Measurements from ENCODE around the gene SLC25A45. TPM values are rescaled to one million over a fixed set of nuclear protein-coding genes. Genes with fewer than 3 reads are reported as not detected.

SLC25A45 gene
- total and polyA plus RNA-seq, 2 donors (not counting 1 experiment from before 2014, with no cell fraction given), result 0.52 to 1.5 TPM

GRCh38 chr11:65325435-65325834, 57.0 kb downstream of the SLC25A45 start:
- Histone ChIP-seq H3K36me3 (ENCODE audit: control insufficient read depth, insufficient read depth, low read length) (peaks cover 21% of the 10 kb centered on the region), H3K4me3 (replicated peaks in 1 of 4; ENCODE audit: control extremely low read depth in 1 of 4, insufficient read depth in 1 of 4, low read depth in 3 of 4, low read length in 4 of 4) (no peak overlapping the region), H3K4me1 (ENCODE audit: control insufficient read depth, extremely low read depth, insufficient read depth, low read length) (peaks cover 12% of the 10 kb centered on the region), H2AFZ (ENCODE audit: low read length) (no peak overlapping the region), H3K9me3 (ENCODE audit: control insufficient read depth, insufficient read depth, low read depth, low read length) (no peaks in the 10 kb centered on the region), H3K79me2 (ENCODE audit: control insufficient read depth, insufficient read depth, low read length) (peaks cover 23% of the 10 kb centered on the region), H3K27ac (ENCODE audit: insufficient read depth, low read length) (no peak overlapping the region), H3K9ac (ENCODE audit: insufficient read depth, low read length) (no peak overlapping the region), H3K4me2 (ENCODE audit: extremely low read depth, insufficient read depth, low read length) (no peak overlapping the region), H4K20me1 (ENCODE audit: control insufficient read depth, extremely low read depth, insufficient read depth, low read length) (no peaks in the 10 kb centered on the region), H3K27me3 (ENCODE audit: control insufficient read depth, insufficient read depth, low read length) (no peaks in the 10 kb centered on the region)
- DNase-seq (ENCODE audit: low read depth in 2 of 2), result peak in 1 of 2 donors; percentile 43
- no peak for TF ChIP-seq CTCF (conservative IDR thresholded peaks at IDR 0.05 in 1 of 2, IDR thresholded peaks at IDR 0.05 in 1 of 2; ENCODE audit: low read depth in 1 of 2, low read length in 2 of 2)
- TF ChIP-seq EZH2 (IDR thresholded peaks at IDR 0.05; ENCODE audit: low read length, missing control alignments), result no peak

Other genes with a start within 250 kb of the SLC25A45 start
- gene SYVN1, start 248.1 kb downstream of the SLC25A45 start, total RNA-seq, result 13.6 and 15.5 TPM in 2 replicates
- gene SYVN1, start 248.1 kb downstream of the SLC25A45 start, polyA plus RNA-seq, result 25.2 and 30.4 TPM in 2 replicates
- gene SPDYC, start 212.4 kb downstream of the SLC25A45 start, total RNA-seq, result not detected in 2 replicates
- not detected in 2 replicates for gene SPDYC, start 212.4 kb downstream of the SLC25A45 start, polyA plus RNA-seq
- 58.0 and 94.5 TPM in 2 replicates for gene CAPN1, start 200.7 kb downstream of the SLC25A45 start, total RNA-seq
- 70.3 and 111 TPM in 2 replicates for gene CAPN1, start 200.7 kb downstream of the SLC25A45 start, polyA plus RNA-seq
- 1.0 and 2.8 TPM in 2 replicates for gene POLA2, start 120.7 kb downstream of the SLC25A45 start, total RNA-seq
- 9.8 and 33.6 TPM in 2 replicates for gene POLA2, start 120.7 kb downstream of the SLC25A45 start, polyA plus RNA-seq
- gene CDC42EP2, start 67.8 kb downstream of the SLC25A45 start, total RNA-seq, result 12.3 and 25.6 TPM in 2 replicates
- 31.7 and 48.4 TPM in 2 replicates for gene CDC42EP2, start 67.8 kb downstream of the SLC25A45 start, polyA plus RNA-seq
- 37.5 and 42.9 TPM in 2 replicates for gene DPF2, start 48.8 kb downstream of the SLC25A45 start, total RNA-seq
- 55.1 and 76.4 TPM in 2 replicates for gene DPF2, start 48.8 kb downstream of the SLC25A45 start, polyA plus RNA-seq
- gene TIGD3, start 27.9 kb downstream of the SLC25A45 start, total RNA-seq, result under 0.01 and 0.17 TPM in 2 replicates
- 0.03 TPM in 1 of 2 replicates, not detected in the other for gene TIGD3, start 27.9 kb downstream of the SLC25A45 start, polyA plus RNA-seq
- 14.9 and 17.5 TPM in 2 replicates for gene FRMD8, start 4.0 kb upstream of the SLC25A45 start, total RNA-seq
- gene FRMD8, start 4.0 kb upstream of the SLC25A45 start, polyA plus RNA-seq, result 13.7 and 15.3 TPM in 2 replicates
- 177 and 299 TPM in 2 replicates for gene NEAT1, start 40.2 kb upstream of the SLC25A45 start, total RNA-seq
- 40.6 and 40.9 TPM in 2 replicates for gene NEAT1, start 40.2 kb upstream of the SLC25A45 start, polyA plus RNA-seq
- 14,068 and 21,991 TPM in 2 replicates for gene MALAT1, start 116.4 kb upstream of the SLC25A45 start, total RNA-seq
- 482 and 583 TPM in 2 replicates for gene MALAT1, start 116.4 kb upstream of the SLC25A45 start, polyA plus RNA-seq
- 73.2 and 84.6 TPM in 2 replicates for gene SCYL1, start 142.4 kb upstream of the SLC25A45 start, total RNA-seq
- gene SCYL1, start 142.4 kb upstream of the SLC25A45 start, polyA plus RNA-seq, result 58.2 and 62.3 TPM in 2 replicates
- 37.3 and 39.0 TPM in 2 replicates for gene LTBP3, start 175.7 kb upstream of the SLC25A45 start, total RNA-seq
- 40.4 and 47.2 TPM in 2 replicates for gene LTBP3, start 175.7 kb upstream of the SLC25A45 start, polyA plus RNA-seq
- gene ZNRD2, start 187.8 kb upstream of the SLC25A45 start, total RNA-seq, result 25.8 and 30.8 TPM in 2 replicates
- 20.8 and 32.0 TPM in 2 replicates for gene ZNRD2, start 187.8 kb upstream of the SLC25A45 start, polyA plus RNA-seq
- 17.5 and 23.4 TPM in 2 replicates for gene FAM89B, start 189.9 kb upstream of the SLC25A45 start, total RNA-seq
- gene FAM89B, start 189.9 kb upstream of the SLC25A45 start, polyA plus RNA-seq, result 18.2 and 18.3 TPM in 2 replicates
- gene EHBP1L1, start 193.4 kb upstream of the SLC25A45 start, total RNA-seq, result 46.5 and 53.5 TPM in 2 replicates
- gene EHBP1L1, start 193.4 kb upstream of the SLC25A45 start, polyA plus RNA-seq, result 12.4 and 12.8 TPM in 2 replicates
- gene KCNK7, start 213.2 kb upstream of the SLC25A45 start, total RNA-seq, result under 0.01 TPM in 1 of 2 replicates, not detected in the other
- not detected in 2 replicates for gene KCNK7, start 213.2 kb upstream of the SLC25A45 start, polyA plus RNA-seq
- 16.7 and 19.3 TPM in 2 replicates for gene MAP3K11, start 231.6 kb upstream of the SLC25A45 start, total RNA-seq
- 10.6 and 14.7 TPM in 2 replicates for gene MAP3K11, start 231.6 kb upstream of the SLC25A45 start, polyA plus RNA-seq
- gene PCNX3, start 233.1 kb upstream of the SLC25A45 start, total RNA-seq, result 11.0 and 14.7 TPM in 2 replicates
- 8.0 and 14.5 TPM in 2 replicates for gene PCNX3, start 233.1 kb upstream of the SLC25A45 start, polyA plus RNA-seq